Activated naive CD4-positive, alpha-beta T cell treated with anti-CD3 and anti-CD28 coated beads, Interleukin-2, amount 50 U/mL, for 16 hours (primary cell): Measurements from ENCODE around the gene APOD.
"Not testable (repeated sequence)": the region's sequence is repeated elsewhere in the genome, so short reads cannot be mapped to it uniquely, and the experiment has no call there.

Experiments used
- DNase-seq: peaks from one replicate; pipeline ENCODE4 v3.0.0-alpha.2; 2020

The APOD gene

DNA sequence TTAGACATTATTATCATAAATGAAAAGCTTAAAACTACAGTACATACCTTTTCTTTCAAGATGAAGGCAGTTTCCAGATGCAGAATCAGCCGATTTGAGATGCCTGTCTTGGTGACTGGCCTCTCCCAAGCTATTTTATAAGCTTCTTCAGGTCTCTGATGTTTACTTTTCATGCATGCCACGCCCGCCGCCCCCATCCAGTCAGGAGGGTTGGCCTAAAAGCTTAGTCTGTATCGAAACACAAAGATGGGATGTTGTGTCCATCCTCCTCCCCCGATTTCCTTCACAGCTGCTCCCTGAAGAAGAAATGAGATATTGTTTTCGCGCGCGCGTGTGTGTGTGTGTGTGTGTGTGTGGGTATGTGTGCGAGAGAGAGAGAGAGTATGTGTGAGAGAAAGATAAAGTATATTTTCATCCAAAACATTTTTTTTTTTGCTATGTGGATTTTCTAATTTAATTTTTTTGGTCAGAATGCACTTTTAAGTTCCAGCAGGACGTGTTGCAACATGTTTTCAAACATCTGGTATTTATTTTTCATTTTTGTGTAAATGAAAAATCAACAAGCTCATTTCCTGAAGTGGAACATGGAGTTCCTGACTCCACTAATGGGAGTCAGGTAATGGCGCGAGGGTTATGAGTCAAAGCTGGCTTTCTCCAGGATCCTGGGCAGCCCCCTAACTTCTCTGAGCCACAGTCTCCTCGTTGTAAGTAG, at the start of gene APOD:
TSS of gene APOD (minus strand) at position 110 of the 712 bp plus-strand sequence. CDS start 4,479 bp downstream, outside the sequence.
- no peak for DNase-seq

DNA sequence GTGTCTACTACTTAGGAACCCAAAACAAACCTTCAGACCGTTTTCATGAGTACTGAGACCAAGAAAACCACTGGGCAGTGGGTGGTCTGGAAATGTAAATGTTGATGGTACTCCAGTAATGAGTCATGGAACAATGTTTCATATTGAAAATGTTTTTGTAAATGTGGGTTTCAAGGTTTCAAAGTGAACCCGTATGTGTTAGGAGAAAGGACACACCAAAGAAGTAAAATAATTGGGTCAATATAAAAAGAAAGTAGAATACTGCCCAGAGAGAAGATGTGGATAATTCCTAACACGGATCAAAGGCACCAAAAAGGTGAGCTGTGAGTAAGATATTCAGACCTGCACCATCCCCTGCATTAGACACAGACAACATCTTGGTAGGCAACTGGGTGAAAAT, 49.6 kb upstream of the APOD start:
- not testable (repeated sequence) for DNase-seq

DNA sequence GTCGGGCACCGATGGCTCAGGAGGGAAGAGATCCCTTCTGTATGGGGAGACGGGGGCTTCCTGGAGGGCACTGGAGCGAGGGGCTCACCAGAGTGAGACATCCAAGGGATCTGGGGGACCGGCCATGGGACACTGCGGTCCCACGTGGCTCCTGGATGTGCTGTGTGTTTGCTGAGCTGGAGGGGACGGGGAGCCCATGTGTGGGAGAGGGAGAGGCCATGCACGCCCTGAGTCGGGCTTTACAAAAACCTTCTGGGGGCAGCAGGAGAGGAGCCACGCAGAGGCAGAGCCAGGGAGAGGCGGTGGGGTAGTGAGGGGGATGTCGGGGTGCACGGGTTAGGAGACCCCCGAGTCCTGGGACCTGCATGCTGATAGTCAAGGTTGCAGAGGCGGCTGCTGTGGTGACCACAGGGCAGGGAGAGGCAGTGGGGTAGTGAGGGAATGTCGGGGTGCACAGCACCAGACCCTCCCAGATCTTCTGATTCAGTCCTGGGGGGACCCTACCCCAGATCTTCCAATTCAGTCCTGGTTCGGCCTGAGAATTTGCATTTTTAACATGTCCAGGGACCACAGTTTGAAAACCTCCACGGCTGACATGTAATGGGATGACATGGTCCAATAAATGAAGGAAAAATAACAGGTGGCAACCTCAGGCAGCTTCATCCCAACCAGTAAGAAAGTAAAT, 48.9 kb upstream of the APOD start:
- not testable (repeated sequence) for DNase-seq

DNA sequence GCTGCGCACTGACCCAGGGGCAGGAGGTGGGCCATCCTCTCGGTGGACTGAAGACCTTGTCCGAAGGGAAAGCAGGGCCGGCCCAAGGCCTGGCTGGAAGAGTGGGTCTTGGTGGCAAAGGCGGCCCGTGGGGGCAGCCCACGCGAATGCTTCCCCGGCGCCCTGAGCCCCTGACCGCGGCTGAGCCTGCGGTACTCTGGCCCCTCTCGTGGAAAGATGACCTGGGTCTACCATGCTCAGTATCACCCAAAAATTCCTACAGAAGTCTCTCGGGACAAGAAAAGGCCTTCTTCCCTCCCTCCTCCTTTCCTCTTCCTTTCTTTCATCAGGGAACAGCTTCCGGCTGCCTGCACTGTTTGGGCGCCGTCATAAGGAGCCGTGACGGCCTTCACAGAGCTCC, 48.3 kb upstream of the APOD start:
- not testable (repeated sequence) for DNase-seq

DNA sequence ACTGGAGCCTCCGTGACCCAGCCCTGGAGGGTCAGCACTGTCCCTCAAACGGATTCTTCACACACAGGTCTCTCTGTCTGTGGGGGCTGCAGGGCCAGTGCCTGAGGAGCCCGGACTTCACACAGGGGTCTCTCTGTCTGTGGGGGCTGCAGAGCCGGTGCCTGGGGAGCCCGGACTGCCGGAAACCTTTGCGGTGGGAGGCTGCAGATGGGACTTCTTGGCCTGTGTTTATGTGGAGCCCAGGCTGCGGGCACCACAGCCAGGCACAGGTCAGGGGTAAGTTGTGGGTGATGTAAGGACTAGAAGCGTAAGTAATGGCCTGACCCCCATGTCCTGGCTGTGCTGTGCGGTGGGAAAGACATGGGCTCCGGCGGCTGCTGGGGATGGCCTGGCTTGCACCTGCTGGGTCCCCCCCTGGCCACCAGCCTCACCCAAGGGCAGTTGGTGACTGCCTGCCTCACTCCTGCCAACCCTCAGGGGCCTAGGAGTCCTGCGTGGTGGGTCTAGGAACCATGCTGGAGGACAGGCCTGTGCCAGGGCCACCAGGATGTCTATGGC, 47.3 kb upstream of the APOD start:
- DNase-seq = not testable (repeated sequence)

DNA sequence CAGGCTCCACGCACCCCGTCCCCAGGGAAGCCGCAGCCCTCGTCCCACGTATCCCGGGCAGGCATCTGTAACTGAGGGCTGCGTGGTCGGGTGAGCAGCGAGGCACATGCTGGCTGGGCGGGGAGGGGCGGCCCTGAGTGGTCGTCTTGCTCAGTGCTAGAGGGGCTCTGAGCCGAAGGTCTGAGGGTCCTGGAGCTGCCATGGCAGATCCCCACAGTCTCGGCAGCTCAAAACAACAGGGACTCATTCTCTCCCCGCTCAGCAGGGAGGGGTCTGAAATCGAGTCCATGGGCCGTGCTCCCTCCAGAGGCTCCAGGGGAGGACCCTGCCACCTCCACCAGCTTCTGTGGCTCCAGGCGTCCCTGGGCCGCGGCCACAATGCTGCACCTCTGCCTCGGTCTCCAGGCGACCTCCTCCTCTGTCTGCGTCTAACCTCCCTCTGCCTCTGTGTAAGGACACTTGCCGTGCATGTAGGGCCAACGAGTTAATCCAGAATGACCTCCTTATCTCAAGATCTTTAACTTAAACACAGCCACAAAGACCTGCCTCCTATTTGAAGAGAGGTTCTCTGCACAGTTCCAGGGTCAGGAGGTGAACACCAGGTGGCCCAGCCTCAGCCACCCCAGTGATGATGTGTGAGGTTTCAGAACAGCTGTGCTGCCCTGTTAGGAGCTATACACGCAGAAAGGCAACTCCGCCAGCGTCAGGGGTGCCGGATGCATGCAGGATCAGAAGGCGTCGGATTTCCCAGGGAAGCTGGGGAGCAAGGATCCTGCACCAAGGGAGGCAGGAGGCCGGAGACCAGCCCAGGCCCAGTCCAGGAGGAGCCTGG, 46.6 kb upstream of the APOD start:
- DNase-seq = not testable (repeated sequence)

DNA sequence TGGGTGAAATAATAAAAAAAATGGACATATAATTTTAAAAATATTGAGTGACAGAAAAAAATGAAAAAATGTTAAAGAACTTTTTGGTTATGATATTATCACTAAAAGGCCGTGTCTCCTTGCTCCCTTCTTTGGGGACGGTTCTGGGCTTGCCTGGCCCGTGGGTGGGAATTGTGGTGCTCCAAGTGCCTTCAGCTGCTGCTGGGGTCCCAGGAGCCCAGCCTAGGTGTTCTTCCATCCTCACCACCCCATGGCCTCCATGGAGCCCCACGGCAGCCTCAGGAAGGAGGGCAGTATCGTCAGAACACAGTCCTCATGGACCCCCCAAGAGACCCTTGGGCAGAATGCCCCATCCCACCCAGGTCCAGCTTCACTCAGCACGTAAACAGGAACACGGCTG, 45.9 kb upstream of the APOD start:
- not testable (repeated sequence) for DNase-seq

DNA sequence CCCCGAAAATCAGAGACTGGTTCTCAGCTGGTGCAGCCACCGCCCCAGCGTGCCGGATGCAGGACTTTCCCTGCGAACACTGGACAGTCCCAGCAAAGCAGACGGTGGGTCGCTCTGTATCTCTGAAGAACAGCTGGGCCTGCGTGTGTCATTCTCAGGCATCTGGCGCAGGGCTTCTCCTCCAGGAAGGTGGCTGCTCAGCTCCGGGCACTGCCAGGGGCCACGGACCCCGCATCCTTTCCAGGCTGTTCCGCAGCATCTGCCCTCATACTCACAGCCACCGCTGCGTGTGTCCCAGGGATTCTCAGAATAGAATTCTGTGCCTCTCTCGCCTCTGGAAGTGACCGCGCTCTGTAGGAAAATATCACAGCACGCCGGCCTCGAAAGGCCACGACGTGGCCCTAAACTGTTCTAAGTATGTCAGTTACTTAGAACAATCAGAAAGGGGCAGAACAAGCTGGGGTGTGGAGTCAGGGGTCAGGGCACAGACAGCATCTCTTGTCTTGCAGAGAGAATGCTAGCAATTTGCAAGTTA, 44.7 kb upstream of the APOD start:
- DNase-seq = not testable (repeated sequence)

DNA sequence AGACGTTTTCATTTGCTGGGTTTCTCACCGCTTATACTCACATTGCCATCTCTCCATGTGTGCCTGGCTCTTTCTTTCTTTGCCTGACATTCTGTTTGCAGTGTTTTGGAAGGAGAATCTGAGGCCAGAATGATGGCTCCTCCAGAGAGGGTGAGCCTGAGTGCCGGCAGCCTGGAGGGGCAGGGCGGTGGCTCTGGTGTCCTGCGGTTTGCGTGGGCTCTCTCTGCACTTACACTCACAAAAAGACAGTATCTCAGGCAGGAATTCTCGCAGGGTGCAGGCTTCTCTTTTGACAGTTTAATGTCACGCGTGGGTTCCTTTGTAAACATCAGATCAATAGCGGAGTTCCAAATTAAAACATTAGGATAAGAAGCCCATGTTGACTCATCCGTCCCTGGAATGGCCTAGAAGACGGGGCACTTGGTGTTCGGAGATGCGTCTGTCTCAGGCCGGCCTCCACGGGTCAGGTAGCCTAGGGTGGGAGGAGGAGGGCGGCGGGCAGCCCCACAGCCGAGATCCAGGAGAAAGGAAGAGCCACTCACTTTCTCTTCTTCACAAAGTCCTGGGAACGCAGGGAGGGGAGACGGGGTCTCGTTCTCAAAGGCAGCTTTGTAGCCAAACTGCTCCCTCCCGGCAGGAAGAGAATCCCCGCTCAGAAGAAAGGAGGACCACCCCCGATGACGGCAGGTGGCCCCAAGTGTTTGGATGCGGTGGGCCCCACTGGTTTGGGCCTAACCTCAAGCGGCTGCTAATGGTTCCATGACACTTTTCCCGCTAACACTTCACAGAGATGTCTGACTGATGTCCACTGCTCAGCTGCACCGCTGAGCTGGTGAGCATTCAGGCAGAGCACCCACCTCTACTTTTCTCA, 44.0 kb upstream of the APOD start:
- not testable (repeated sequence) for DNase-seq

DNA sequence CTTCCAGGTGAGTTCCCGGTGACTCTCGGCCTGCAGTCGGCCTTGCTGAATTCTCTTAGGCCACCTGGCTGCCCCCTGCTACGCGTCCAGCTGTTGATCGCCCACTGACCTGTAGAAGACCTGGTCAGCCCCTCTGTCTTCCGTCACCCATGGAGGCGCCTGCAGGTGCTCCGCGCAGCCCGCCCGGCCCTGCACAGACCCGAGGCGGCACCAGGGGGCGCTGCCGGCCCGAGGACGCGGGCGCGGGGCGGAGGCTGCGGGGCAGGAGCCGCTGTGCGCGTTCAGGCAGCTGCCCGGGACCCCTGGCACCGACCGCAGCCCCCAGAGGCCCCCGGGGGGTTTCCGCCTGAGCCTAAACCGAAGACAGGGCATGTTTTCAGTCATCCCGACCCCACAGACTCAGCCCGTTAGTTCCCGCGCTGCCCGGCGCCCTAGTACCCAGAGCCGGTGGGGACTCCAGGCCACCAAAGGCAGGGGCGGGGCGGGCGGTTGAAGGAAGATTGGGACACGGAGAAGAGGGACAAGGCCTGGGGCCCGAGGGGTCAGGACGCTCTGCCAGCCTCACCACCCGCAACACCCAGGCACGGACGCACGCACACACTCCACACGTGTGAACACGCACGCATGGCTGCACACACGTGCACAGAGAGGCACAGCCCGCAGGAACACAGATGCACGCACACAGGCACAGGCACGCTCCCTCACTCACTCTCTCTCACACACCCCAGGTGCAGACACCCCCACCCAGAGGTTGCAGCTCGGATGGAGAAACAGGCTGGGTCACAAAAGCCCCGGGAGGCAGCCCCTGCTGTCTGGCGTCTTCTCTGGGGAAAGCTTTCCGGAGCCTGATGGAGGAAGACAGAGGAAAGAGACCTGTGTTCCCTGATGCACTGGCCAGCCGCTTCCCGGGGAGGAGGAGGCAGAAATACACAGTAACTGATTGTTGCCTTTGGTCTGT, 41.1 kb upstream of the APOD start:
- not testable (repeated sequence) for DNase-seq

DNA sequence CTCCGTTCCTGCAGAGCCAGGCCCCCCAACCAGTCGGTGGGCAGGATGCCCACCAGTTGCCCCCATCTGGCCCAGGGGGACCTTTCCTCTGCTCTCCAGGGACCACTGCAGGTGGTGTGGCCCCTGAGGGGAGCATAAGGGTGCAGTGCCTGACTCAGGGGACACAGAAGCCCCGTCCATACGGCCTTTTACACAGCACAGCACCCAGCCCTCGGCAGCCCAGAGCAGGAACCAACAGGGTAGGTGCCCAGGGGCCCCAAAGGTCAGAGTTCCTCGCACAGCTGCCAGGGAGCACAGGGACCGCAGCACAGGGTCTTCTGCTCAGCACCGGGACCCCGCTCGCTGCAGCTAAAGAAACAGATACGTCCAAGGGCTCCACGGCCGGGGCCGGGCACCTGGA, 40.4 kb upstream of the APOD start:
- DNase-seq = not testable (repeated sequence)

DNA sequence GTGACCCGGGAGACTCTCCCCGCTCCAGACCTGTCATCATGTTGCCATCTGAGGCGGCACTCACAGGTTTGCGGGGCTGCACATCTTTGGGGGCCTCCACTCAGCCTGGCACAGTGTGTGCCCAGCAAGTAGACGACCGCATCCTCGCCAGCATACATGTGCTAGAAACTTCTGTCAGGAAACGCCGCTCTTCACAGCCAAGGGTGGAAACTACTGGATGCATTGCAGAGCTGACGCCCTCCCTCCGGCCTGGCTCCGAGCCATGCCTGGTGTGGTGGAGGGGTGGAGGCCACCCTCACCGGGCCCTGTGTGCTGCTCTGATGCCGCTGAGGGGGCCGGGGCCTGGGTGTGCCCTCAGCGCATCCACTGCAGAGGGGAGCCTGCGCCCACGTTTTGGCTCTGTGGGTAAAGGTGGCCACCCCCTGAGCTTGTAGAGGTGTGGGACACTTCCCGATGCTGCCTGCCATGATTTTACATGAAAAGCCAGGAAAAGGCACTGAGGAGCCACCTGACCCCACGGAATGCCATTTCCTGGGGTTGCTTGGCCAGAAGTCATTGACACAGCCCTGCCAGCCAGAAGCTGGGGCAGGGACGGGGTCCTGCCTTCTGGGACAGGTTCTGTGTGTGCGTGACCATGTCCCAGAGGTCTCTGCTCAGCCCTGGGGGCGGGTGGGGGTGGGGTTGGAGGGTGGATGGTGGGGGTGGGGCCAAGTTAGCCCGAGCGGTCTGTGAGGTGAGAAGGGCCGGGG, 39.7 kb upstream of the APOD start:
- DNase-seq = not testable (repeated sequence)

DNA sequence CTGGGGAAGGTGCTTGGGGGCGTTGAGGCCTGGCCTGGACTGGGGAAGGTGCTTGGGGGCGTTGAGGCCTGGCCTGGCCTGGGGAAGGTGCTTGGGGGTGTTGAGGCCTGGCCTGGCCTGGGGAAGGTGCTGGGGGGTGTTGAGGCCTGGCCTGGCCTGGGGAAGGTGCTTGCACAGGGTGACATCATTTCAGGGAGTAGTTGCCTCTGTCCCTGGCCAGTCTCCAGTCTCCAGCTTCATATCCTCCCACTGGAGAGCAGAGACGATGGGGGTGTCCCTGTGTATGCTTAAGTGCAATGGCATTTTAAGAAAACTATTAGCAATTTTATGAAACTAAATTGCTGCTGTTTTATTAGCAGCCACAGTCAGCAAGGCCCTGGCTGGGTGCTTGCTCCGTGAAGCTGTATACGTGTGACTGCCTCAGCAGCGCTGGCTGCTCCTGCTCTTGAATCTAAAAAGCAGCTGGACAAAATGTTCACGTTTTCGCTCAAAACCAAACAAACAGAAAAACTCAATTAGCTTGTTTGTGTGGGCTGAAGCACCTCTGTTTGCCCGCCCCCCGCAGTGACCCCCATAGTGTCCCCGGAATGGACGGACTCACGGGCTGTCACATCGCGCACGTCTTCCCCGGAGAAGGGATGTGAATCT, 38.9 kb upstream of the APOD start:
- DNase-seq = not testable (repeated sequence)

DNA sequence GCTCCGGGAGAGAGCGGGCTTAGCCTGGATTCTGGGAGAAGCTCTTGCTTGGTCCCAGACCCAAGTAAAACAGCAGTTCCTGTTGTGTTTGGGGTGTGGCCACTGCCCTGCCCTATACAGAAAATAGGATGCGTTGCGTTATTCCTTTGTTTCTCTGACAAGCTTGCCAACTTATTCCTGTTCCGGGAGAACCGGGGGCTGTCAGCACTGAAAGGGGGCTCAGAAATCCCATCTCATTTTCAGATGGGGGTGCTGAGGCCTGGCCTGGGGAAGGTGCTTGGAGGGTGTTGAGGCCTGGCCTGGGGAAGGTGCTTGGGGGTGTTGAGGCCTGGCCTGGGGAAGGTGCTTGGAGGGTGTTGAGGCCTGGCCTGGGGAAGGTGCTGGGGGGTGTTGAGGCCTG, 38.3 kb upstream of the APOD start:
- not testable (repeated sequence) for DNase-seq

DNA sequence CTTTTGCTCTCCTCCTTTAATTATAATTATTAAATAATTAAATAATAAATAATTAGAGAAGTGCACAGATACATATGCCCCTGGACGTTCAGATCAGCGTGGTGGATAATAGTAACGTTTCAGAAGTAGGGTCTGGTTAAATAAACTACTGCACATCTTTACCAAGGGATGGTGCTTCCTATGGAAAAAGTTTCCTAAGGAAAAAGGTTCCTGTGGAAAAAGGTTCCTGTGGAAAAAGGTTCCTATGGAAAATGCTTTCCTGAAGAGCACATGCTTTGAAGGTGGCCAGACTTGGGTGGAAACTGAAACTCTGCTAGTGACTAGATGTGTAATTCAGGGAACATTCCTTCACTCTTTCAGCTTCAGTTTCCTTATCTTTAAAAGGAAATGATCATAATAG, 37.4 kb upstream of the APOD start:
- DNase-seq = not testable (repeated sequence)

DNA sequence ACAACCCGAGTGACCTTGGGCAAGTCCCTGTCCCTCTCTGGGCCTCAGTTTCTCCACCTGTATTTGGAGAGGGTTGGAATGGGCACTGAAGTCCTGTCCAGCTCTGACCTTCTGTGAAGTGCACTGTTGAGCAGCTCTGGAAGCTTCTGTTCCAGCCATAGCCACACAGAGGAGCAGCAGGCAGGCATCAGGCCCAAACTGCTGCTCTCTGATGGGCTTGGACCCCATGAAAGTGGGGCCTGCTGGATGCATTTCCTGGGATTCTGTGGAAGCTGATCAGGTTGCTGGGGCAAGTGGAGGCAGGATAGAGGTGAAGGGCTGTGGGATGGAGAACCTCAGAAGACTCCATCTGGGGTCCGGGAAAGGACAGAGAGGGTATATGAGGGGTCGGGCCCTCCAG, 36.7 kb upstream of the APOD start:
- DNase-seq = not testable (repeated sequence)

DNA sequence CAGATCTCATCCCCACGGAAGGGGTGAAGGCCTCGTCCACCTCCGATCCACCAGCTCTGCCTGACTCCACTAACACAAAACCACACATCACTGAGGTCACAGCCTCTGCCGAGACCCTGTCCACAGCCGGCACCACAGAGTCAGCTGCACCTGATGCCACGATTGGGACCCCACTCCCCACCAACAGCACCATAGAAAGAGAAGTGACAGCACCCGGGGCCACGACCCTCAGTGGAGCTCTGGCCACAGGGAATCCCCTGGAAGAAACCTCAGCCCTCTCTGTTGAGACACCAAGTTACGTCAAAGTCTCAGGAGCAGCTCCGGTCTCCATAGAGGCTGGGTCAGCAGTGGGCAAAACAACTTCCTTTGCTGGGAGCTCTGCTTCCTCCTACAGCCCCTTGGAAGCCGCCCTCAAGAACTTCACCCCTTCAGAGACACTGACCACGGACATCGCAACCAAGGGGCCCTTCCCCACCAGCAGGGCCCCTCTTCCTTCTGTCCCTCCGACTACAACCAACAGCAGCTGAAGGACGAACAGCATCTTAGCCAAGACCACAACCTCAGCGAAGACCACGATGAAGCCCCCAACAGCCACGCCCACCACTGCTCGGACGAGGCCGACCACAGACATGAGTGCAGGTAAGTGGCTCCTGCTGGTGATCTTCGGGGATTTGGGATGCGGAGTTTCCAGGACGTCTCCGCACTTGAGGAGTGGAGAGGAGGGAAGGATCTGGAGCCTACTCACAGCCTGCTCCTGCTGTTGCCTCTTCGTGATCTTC, 36.0 kb upstream of the APOD start:
- not testable (repeated sequence) for DNase-seq
